ENCODE data around the gene TTC23.

Gene TTC23

DNA sequence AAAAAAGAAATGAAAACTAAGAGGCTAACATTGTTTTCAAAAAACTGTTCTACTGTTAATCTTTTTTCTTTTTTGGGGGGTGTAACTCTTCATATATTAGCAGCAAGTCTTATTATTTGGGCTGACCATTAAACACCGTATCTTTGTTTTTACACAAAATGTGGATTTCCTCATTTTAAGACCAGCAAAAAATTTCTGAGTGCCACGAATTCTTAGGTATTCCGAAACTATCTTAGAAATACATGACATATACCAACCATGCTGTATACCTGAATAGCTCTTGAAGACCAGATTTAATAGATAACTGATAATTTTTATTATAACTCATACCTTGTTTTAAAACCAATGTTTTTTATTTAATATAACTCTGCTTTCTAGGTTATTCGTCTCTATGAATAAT is 620 bp upstream of the TTC23 start:
- H3K4me3 ChIP-seq (replicated peaks; ENCODE audit: insufficient read depth, low read length), result peak overlapping the region; percentile 37
- no peak for DNase-seq (ENCODE audit: low read depth in 1 of 2, low spot score in 1 of 2)
- 0 out of 2 replicates have a peak, but pooled peaks have one; percentile 8 for TF ChIP-seq SPI1 (IDR thresholded peaks at IDR 0.05; ENCODE audit: borderline replicate concordance, low read depth)
- no peak for TF ChIP-seq GABPA (IDR thresholded peaks at IDR 0.05; ENCODE audit: low read depth)
- H3K27me3 ChIP-seq (ENCODE audit: insufficient read depth, poor library complexity, severe bottlenecking), result no peaks in the 10 kb centered on the region
- H3K27ac ChIP-seq (replicated peaks), result peak overlapping the region; percentile 85

DNA sequence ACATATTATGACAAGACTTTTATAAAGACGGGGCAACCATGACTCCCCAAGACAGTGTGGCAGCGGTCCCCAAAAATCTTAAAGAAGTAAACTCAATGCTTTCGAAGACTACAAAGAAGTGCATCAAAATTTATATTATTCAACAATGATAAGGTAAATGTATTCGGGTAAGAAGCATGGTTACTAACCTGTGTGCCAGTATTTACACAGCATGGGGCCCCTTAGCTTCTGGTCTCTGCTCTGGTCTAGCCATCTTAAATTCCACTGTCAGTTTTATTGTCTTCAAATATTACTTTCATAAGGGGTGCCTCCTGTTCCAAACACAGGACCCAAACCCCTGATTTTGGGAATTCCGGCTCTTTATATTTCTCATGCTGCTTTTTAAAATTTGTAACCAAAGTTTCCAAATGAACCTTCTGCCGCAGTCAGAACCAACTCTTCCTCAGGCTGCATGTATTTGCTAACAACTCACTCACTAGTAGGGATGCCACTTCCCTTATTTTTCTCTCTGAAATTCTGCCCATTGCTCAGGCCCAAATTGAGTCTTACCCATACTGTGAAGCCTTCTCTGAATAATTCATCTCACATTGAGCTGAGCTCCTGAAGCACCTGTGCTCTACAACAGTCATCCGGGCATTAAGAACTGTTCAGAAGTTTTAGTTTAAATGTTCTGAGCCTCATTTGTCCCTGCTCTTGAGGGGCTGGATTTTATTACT is 1.2 kb downstream of the TTC23 start:
- peak overlapping the region; percentile 85 for H3K27ac ChIP-seq (replicated peaks)
- TF ChIP-seq GABPA (IDR thresholded peaks at IDR 0.05; ENCODE audit: low read depth) (no peak), SPI1 (IDR thresholded peaks at IDR 0.05; ENCODE audit: borderline replicate concordance, low read depth) (peak; percentile 89)
- DNase-seq (ENCODE audit: low read depth in 1 of 2, low spot score in 1 of 2), result peak in 1 of 2 experiments; percentile 28
- no peaks in the 10 kb centered on the region for H3K27me3 ChIP-seq (ENCODE audit: insufficient read depth, poor library complexity, severe bottlenecking)
- no peak overlapping the region for H3K4me3 ChIP-seq (replicated peaks; ENCODE audit: insufficient read depth, low read length)

DNA sequence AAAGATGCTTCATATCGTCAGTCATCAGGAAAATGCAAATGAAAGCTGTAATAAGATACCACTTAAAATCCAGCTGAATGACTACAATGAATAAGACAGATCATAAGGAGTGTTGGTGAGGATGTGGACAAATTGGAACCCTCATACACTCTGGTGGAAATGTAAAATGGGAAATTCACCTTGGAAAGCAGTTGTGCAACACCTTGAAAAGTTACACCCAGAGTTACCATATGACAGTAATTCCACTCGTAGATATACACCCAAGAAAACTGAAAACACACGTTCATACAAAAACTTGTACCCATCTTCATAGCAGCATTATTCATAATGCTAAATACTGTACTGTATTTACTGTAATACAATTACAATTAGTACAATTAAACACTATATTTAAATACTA is 2.3 kb downstream of the TTC23 start:
- H3K27me3 ChIP-seq (ENCODE audit: insufficient read depth, poor library complexity, severe bottlenecking), result no peaks in the 10 kb centered on the region
- DNase-seq (ENCODE audit: low read depth in 1 of 2, low spot score in 1 of 2), result no peak

DNA sequence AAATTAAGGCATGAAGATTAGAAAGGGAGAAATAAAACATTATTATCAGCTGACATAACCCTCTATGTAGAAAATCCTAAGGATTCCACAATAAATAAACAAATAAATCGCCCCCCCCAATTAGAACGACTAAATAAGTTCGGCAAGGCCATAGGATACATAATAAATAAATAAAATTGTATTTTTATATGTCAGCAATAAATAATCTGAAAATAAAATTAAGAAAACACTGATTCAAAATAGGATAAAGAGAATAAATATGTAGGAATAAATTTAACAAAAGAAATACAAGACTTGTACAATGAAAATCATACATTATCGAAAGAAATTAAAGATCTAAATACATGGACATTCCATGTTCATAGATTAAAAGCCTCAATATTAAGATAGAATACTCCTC is 5.1 kb downstream of the TTC23 start:
- no peak overlapping the region for H3K27ac ChIP-seq (replicated peaks)
- no peak for DNase-seq (ENCODE audit: low read depth in 1 of 2, low spot score in 1 of 2)

More for the DNA sequence above, 2.3 kb downstream of the TTC23 start:
- H3K27ac ChIP-seq (replicated peaks), result no peak overlapping the region
- no peak for TF ChIP-seq SPI1 (IDR thresholded peaks at IDR 0.05; ENCODE audit: borderline replicate concordance, low read depth)
- no peak for TF ChIP-seq GABPA (IDR thresholded peaks at IDR 0.05; ENCODE audit: low read depth)
- no peak for TF ChIP-seq POLR2AphosphoS5 (IDR thresholded peaks at IDR 0.05; ENCODE audit: low read depth)
- TF ChIP-seq, protein P1, sequence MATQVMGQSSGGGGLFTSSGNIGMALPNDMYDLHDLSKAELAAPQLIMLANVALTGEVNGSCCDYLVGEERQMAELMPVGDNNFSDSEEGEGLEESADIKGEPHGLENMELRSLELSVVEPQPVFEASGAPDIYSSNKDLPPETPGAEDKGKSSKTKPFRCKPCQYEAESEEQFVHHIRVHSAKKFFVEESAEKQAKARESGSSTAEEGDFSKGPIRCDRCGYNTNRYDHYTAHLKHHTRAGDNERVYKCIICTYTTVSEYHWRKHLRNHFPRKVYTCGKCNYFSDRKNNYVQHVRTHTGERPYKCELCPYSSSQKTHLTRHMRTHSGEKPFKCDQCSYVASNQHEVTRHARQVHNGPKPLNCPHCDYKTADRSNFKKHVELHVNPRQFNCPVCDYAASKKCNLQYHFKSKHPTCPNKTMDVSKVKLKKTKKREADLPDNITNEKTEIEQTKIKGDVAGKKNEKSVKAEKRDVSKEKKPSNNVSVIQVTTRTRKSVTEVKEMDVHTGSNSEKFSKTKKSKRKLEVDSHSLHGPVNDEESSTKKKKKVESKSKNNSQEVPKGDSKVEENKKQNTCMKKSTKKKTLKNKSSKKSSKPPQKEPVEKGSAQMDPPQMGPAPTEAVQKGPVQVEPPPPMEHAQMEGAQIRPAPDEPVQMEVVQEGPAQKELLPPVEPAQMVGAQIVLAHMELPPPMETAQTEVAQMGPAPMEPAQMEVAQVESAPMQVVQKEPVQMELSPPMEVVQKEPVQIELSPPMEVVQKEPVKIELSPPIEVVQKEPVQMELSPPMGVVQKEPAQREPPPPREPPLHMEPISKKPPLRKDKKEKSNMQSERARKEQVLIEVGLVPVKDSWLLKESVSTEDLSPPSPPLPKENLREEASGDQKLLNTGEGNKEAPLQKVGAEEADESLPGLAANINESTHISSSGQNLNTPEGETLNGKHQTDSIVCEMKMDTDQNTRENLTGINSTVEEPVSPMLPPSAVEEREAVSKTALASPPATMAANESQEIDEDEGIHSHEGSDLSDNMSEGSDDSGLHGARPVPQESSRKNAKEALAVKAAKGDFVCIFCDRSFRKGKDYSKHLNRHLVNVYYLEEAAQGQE (IDR thresholded peaks at IDR 0.05; ENCODE audit: insufficient replicate concordance, low read depth), result no peak
- TF ChIP-seq, protein P2, sequence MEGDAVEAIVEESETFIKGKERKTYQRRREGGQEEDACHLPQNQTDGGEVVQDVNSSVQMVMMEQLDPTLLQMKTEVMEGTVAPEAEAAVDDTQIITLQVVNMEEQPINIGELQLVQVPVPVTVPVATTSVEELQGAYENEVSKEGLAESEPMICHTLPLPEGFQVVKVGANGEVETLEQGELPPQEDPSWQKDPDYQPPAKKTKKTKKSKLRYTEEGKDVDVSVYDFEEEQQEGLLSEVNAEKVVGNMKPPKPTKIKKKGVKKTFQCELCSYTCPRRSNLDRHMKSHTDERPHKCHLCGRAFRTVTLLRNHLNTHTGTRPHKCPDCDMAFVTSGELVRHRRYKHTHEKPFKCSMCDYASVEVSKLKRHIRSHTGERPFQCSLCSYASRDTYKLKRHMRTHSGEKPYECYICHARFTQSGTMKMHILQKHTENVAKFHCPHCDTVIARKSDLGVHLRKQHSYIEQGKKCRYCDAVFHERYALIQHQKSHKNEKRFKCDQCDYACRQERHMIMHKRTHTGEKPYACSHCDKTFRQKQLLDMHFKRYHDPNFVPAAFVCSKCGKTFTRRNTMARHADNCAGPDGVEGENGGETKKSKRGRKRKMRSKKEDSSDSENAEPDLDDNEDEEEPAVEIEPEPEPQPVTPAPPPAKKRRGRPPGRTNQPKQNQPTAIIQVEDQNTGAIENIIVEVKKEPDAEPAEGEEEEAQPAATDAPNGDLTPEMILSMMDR (IDR thresholded peaks at IDR 0.05; ENCODE audit: insufficient read depth, low read length), result no peak
- no peak overlapping the region for H3K4me3 ChIP-seq (replicated peaks; ENCODE audit: insufficient read depth, low read length)

More for the DNA sequence above, 5.1 kb downstream of the TTC23 start:
- TF ChIP-seq GABPA (IDR thresholded peaks at IDR 0.05; ENCODE audit: low read depth), result no peak
- no peak for TF ChIP-seq SPI1 (IDR thresholded peaks at IDR 0.05; ENCODE audit: borderline replicate concordance, low read depth)
- TF ChIP-seq, protein P1 (IDR thresholded peaks at IDR 0.05; ENCODE audit: insufficient replicate concordance, low read depth), result no peak
- TF ChIP-seq, protein P2 (IDR thresholded peaks at IDR 0.05; ENCODE audit: insufficient read depth, low read length), result no peak
- TF ChIP-seq POLR2AphosphoS5 (IDR thresholded peaks at IDR 0.05; ENCODE audit: low read depth), result no peak
- Histone ChIP-seq H3K27me3 (ENCODE audit: insufficient read depth, poor library complexity, severe bottlenecking) (no peaks in the 10 kb centered on the region), H3K4me3 (replicated peaks; ENCODE audit: insufficient read depth, low read length) (no peak overlapping the region)
